HCT116 (cell line): ENCODE results near the gene TOR4A.

Source experiments
- CTCF ChIP-seq, 3 experiments: fragments of 200-600 bp in 1 of 3; sonication (generic) in 1 of 3; IDR thresholded peaks in 2 of 3; conservative IDR thresholded peaks in 1 of 3; 2 replicates each; pipeline ENCODE4 v1.5.1; 2012 to 2017; ENCODE audit warnings: low read depth in 2 of 3, low read length in 2 of 3, antibody characterized with exemption in 1 of 3, borderline replicate concordance in 1 of 3, control low read depth in 1 of 3, mild to moderate bottlenecking in 1 of 3, mixed read lengths in 1 of 3, mixed run types in 1 of 3, moderate library complexity in 1 of 3; ENCODE audit not compliant: insufficient read depth in 1 of 3
- POLR2A ChIP-seq: IDR thresholded peaks from 2 replicates; pipeline ENCODE4 v1.7.0; 2011; ENCODE audit warnings: borderline replicate concordance; ENCODE audit not compliant: insufficient read depth, insufficient read length; ENCODE audit errors: extremely low read depth
- ZNF274 ChIP-seq: fragments of 200-500 bp; sonication (Bioruptor generic); IDR thresholded peaks from 2 replicates; pipeline ENCODE4 v1.6.1; 2014; ENCODE audit warnings: mild to moderate bottlenecking, low read depth, low read length, inconsistent platforms

GRCh38 chr9:137241490-137242268 is 35.8 kb upstream of the TOR4A start:
- no peak for TF ChIP-seq CTCF (IDR thresholded peaks at IDR 0.05 in 2 of 3, conservative IDR thresholded peaks at IDR 0.05 in 1 of 3; ENCODE audit: borderline replicate concordance in 1 of 3, insufficient read depth in 1 of 3, low read depth in 2 of 3, low read length in 2 of 3)
- no peak for TF ChIP-seq ZNF274
- no peak for TF ChIP-seq POLR2A
